Measurements from ENCODE around the gene METAP1D.
"Not testable (repeated sequence)": the region's sequence is repeated elsewhere in the genome, so short reads cannot be mapped to it uniquely, and the experiment has no call there.

METAP1D gene

DNA sequence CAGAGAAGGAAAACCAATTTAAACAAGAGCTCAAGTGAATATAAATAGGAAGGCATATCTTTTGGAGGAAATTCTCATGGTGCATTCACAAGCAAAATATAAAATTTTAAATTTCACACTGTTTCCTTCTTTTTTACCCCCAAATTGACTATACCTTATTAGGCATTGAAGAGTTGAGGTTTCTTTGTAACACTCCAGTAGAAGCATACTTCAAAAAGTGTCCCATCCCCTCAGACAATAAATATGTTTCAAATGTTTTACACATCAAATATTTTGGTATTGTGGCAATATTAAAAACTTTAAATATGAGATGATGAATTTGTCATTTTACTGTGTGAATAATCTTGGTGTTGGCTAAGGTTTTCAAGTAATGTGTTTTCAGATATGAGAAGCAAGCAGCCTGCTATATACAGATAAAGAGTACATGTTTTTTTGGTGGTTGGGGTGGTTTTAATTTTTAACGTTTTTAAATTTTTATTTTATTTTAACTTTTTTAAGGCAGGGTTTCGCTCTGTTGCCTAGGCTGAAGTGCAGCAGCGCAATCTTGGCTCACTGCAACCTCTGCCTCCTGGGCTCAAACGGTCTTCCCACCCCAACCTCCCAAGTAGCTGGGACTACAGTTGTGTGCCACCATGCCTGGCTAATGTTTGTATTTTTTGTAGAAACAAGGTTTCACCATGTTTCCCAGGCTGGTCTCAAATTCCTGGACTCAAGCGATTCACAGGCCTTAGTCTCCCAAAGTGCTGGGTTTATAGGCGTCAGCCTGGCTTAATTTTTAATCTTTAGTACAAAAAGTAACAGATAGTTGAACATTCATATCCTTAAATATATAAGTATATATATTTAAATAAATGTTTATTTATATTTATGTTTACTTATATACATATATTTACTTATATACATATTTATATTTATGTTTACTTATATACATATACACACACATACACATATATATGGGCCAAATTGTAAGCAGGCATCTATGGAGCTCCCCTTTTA, 49.1 kb downstream of the METAP1D start:
- no peak for DNase-seq (ENCODE audit: low read depth in 2 of 2)

DNA sequence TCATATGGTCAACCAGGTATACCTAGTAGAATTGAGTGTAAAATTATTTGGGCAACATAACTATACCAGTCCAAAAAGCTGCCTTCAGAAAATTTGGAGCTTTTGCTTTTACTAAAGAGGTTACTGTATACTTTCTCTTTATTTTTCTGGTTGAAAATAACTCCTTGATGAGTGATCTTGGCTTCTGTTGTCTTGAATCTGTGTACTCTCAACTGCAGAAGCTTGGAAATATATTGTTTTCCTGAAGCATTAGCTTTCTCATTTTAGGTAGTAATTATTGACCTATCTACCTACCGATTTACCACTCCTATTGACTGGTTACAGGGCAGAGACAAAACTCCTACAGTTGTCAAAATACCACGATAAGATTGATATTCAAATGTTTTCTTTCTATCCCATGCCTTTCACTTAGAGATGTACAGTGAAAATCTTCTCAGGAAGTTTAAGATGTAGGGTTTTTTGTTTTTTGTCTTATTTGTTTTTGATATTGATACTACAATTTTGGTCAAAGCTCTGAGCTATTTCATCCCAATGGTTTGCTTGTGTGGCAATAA, 49.9 kb downstream of the METAP1D start:
- no peak for DNase-seq (ENCODE audit: low read depth in 2 of 2)

DNA sequence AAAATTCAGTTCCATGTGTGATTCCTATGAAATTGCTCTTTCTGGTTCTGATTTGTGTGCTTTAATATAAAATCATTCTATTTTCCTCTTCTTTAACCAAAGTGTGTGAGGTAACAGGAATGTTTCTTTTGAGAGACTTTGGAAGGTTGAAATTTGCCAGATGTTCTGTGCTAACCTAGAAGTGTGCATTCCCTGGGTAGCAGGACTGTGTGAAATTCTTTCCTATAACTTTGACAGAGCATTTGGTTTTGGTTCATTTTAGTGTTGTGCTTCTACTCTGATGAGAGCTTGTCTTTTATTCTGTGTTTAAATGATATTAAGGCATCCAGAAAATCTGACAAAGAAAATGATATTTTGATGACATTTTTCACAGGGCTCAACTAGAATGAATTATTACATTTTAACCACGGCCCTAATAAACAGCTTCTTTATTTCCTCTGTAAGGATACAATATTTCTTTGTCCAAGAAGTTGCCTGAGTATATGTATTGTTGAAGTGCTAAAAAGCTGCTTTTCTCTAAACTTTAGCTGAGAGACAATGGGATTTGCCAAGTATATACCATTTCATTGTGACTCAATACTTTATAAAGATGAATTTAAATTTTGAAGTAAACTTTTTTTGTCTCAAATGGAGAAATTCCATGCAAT, 50.8 kb downstream of the METAP1D start:
- DNase-seq (ENCODE audit: low read depth in 2 of 2) = no peak

DNA sequence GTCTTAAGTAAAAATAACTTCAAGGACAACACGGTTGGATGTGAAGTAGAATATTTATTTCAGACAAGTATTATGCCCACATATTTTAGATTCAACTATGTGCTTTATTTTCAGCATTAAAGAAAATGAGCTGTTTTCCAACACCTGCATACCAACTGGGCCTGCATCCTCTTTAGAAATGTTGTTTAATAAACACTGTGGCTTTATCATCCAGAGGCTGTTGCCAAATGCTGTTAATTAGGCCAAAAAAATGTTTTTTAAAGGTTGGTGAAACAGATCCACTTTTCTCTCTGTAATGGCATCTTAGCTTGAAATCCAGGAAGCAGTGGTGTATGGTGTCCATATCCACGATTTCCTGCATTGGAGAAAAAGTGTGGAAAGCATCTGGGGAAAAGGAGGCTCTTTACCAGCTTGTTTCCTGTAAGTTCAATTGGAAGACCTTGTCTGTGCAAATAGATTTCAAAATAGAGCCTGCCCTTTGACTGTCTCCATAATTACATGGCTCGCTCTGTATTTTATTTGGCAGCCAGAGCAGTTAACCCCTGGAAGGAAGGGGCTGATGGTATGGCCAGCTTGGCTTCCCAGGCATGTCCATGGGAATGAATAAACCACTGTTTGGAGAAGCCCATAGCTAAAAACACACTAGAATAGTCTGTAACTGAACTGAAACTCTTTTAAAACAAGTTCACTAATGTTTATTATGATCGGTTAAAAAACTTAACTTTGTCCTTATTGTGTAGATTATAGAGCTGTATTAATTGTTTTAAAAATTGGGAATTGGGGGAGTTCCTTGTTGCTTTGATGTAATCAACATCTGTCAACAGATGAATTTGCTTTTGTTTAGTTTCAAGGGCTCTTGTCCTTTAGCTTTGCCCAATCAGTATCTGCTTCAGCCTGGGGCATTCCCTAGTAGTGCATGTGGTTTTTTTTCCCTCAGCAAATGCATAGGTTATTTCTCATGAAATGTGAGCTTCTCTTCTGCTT, 52.5 kb downstream of the METAP1D start:
- no peak for DNase-seq (ENCODE audit: low read depth in 2 of 2)

DNA sequence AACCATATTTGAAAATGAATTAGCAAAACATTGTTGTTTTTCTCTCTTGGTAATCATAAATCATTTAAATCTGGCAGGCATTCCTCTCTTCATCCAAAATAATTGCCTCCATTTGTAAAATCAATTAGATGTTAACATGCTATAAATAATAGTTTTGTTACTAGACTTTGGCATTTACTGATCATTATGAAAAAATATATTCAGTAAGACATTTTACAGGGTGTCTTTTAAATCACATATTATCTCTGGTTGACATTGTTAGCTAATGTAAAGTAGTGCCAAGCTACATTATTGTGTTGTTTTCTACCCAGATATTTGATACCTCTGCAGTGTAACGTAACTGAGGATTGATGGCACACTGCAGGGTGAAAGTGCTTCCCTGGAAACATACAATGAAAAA, 53.7 kb downstream of the METAP1D start:
- DNase-seq (ENCODE audit: low read depth in 2 of 2) = no peak

DNA sequence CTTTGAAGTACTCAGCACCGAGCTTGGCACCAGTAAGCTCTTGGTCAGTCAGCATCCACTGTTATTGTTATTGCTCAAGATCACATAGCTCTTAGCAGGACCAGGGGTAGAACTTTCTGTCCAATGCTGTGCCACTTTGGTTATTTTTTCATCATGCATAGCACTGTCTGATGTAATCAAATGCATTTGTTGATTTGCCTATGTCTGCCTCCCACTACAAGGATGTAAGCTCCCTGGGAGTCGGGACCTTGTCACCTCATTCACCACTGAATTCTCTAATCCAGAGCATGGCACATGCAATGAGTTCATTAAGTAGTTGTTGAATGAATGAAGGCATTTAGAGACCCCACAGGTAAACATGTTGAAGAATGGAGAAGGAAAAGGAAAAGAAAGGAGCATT, 56.5 kb downstream of the METAP1D start:
- DNase-seq (ENCODE audit: low read depth in 2 of 2) = no peak

DNA sequence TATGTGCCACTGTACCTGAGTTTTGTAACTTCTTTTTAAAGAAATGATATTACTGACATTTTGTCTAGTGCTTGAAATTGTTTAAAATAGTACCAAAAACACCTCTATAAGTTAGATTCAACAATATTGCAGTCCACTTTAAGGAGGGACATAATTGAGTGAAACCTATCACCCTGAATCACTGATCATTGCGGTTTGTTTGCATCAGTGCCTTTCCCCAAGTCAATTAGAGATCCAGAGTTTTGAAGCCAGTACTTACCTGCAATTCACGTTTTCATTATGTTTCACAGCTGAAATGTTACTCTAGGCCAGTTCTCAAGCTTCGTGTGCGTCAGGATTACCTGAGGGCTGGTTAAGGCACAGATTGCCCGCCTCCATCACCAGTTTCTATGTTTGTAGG, 58.9 kb downstream of the METAP1D start:
- no peak for DNase-seq (ENCODE audit: low read depth in 2 of 2)

DNA sequence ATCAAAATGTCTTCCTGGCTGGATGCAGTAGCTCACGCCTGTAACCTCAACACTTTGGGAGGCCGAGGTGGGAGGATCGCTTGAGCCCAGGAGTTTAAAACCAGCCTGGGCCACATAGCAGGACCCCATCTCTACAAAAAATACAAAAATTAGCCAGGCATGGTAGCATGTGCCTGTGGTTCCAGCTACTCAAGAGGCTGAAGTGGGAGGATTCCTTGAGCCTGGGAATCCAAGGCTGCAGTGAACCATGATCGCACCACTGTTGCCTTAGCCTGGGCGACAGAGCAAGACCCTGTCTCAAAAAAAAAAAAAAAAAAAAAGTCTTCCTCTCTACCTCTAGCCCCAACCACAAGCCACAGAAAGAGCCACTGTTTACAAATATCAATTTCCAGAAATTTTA, 60.4 kb downstream of the METAP1D start:
- not testable (repeated sequence) for DNase-seq (ENCODE audit: low read depth in 2 of 2)

DNA sequence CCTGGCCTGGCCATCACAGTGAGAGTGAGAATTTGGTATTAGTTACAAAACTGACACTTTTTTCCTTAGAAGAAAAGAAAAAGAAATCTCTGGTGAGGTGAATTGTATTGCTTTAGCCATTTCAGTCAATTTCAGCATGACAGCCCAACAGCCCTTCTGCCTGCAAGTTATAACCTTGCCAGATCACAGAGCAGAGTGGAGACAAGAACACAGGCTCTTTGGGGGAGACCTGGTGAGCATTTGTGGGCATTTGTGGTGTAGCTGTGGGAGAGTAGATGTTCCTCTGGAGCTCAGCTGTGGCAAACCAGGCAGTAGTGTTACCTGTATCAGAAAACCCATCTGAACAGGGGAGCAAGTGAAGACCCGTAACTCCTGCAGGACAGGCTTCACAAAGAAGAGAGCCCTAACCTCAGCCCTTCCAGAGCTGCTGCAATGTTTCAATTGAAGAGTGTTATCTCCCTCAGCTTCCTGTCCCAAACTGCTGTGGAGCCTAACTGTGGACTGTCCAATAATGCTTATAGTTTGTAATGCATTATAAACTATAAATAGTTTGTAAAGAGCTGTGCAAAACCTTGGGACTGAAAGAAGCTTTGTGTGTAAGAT, 62.8 kb downstream of the METAP1D start:
- no peak for DNase-seq (ENCODE audit: low read depth in 2 of 2)

DNA sequence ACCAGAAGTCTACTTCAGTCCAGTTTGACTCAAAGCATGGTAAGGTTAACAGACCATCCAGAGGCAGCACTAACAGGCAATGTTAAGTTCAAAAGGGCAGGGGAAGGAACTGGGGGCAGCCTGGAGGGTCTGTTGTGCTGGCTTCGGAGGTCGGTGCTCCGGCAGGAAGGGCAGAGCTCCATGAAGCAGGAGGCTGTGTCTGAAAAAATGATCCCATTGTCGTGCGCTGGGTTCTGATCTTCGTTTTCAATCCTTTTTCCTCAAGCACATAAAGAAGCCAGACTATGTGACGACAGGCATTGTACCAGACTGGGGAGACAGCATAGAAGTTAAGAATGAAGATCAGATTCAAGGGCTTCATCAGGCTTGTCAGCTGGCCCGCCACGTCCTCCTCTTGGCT, 63.7 kb downstream of the METAP1D start:
- no peak for DNase-seq (ENCODE audit: low read depth in 2 of 2)

DNA sequence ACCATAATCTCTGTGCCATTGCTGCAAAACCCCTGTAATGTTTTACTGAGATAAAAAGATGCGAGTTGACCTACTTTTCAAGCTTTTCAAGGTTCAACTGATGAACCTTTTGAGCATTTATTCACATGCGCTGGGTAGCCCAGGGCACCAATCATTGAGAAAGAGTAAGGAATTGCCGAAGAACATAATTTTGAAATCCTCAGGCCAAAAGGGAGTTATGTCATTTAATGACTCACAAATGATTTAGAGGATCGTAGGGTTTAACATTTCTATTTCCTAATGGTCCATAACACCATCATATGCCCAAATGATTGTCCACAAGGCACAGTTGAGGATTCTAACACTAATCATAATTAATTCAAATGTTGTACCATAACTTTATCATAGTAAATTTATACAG, 65.4 kb downstream of the METAP1D start:
- no peak for DNase-seq (ENCODE audit: low read depth in 2 of 2)

DNA sequence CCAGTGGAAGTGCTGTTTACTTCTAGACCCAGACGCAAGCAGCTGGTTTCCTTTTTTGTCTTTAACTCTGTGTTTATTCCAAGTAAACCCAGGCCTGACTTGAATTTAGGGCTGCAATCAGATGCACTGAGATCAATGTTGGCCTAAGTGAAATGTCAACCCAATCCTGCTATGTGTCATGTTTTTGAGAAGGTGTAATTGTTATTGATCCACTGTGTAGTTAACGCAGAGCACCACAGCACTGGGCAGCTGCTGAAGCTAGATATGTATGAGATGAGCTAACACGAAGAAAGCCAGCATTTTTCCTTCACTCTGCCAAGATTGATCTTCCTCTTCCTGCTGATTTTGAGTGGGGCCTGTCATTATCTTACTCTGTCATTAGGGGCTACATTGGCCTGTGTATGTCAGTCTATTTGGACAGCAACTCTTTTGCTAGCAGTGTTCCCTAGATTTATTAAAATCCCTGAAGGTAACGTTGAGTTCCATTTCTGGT, 66.7 kb downstream of the METAP1D start:
- no peak for DNase-seq (ENCODE audit: low read depth in 2 of 2)

DNA sequence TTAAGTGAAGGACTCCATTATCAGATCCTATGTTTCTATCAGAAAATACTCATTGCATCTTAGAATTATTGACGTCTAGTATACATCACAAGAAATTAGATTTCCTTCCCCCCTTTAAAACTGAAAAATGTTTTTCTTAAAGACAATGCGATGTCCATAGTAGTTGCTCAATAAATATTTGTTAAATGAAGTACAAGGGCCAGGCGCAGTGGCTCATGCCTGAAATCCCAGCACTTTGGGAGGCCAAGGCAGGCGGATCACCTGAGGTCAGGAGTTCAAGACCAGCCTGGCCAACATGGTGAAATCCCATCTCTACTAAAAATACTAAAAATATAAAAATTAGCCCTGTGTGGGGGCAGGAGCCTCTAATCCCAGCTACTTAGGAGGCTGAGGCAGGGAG, 68.2 kb downstream of the METAP1D start:
- not testable (repeated sequence) for DNase-seq (ENCODE audit: low read depth in 2 of 2)

DNA sequence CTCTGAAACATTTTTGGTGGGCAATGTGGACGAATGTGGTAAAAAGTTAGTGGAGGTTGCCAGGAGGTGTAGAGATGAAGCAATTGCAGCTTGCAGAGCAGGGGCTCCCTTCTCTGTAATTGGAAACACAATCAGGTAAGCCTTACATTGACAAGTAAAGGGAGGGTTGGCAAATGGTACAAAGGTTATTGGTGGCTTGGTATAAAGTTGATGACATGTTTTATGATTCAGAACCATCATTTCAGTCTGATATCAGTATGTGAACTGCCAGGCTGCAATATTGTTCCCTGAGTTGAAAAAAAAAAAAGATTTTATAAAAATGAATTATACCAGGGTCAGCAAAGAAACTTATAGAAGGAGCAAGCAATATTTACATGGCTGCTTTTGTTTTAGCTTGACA, 71.2 kb downstream of the METAP1D start:
- DNase-seq (ENCODE audit: low read depth in 2 of 2) = no peak

DNA sequence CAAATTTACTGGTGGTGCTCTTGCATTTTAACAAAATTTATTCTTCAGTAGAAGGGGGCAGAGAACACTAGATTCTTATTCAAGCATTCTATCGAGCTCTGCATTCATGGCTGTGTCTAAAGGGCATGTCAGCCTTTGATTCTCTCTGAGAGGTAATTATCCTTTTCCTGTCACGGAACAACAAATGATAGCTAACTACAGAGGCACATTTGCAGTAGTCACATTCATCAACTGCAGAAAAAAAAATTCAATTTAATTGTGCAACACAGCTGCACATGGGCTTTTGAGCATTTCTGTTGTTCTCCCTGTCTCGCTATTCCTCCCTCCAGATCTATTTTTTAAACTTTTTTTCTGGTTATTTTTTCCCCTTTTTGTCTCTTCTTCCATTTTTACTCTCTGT, 72.5 kb downstream of the METAP1D start:
- DNase-seq (ENCODE audit: low read depth in 2 of 2) = no peak

DNA sequence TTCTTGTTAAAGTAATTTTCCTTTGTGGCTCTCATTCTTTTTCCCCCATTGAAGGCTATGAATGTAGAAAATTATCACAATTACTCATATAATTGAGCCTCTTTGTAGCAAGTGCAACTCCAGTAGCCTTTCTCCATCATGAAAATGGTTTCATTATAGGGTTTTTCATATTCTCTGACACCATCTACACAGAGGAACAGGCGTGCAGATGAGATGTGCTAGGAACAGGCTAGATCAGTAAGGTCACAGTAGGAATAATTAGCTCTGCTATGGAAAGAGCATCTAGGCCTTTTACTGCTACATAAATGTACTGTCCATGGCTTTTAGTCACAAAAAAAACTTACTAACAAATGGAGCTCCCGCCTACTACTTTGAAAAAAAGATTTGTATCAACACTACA, 73.0 kb downstream of the METAP1D start:
- no peak for DNase-seq (ENCODE audit: low read depth in 2 of 2)

DNA sequence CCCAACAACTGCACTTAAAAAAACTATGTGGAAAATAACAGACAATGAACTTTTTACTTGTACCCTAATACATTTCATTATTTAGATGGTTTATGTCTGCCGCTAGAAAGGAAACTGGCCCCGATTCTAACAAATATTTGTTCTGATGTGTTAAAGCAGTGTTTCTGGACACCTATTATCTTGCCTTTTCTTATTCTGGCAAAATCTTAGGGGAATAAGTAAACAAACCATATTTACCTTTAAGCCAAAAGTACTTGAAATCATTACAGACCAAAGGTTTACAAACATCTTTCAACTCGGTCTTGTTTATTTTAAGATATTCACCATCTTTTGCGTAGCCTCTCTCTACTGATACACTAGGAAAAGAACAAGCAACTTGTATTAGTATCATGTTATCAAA, 73.8 kb downstream of the METAP1D start:
- DNase-seq (ENCODE audit: low read depth in 2 of 2) = no peak

DNA sequence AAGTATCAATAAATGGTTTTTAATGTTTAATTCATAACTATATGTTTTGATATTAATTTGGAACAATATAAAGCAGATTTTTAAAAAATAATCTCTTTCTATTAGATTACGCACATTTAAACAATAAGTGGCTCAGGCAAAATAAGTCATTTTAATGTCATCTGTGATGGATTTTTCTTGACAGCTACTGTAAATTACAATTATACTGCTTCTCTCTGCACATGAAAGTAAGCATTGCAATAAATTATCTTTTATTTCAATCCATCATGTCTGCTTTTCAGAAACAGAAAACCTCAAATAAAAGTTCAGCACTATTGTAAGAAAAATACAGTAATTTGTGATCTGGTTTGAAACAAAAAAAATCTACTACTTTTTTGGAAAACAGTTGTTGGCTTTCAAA, 74.5 kb downstream of the METAP1D start:
- no peak for DNase-seq (ENCODE audit: low read depth in 2 of 2)

DNA sequence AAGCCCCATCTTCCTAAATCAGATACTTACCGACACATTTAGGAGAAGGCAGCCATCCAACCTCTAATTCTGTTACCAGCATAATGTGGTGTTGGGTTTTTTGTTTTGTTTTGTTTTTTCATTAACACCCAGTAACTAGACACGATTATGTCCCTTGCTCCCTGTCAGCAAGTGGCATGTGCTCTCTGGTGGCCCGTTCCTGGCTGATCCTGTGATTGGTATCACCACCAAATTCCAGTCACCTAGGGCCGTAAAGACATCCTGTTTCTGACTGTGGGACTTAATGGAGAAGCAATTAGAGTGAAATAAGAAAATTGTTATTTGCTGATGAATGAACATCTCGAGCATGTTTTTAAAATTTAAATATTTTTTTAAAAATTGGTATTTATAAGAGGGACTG, 79.7 kb downstream of the METAP1D start:
- DNase-seq (ENCODE audit: low read depth in 2 of 2) = no peak

DNA sequence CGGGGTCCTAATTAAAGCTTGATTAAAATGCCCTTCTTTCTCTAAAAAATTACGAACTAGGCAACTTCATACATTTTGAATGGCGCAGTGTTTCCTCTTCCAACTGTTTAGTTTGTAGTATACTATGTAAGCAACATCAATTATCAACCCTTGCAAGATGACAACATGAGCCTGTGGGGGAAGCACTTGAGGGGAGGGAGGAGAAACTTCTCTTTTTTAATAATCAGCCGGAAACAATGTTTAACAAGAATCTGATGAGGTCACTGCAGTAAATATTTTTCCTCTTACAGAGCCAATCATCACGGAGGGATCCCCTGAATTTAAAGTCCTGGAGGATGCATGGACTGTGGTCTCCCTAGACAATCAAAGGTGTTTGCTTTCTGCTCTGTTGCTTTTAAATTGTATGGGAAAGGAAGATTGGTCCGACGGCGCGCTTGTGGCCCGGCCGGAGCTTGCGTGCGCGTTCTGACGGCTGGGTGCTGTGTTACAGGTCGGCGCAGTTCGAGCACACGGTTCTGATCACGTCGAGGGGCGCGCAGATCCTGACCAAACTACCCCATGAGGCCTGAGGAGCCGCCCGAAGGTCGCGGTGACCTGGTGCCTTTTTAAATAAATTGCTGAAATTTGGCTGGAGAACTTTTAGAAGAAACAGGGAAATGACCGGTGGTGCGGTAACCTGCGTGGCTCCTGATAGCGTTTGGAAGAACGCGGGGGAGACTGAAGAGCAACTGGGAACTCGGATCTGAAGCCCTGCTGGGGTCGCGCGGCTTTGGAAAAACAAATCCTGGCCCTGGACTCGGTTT, 80.3 kb downstream of the METAP1D start:
- no peak for DNase-seq (ENCODE audit: low read depth in 2 of 2)

Data from stimulated activated CD8-positive, alpha-beta memory T cell treated with anti-CD3 and anti-CD28 coated beads, Interleukin-2, amount 100 ng/mL, for 1 hour (primary cell).